HFFc6 (cell line): ENCODE results near the gene ASTN2. TPM values are rescaled to one million over a fixed set of nuclear protein-coding genes. Genes with fewer than 3 reads are reported as not detected.

Experiments
- DNase-seq: peaks from one replicate; pipeline ENCODE4 v3.0.0-alpha.2; 2018
- H3K27ac Mint-ChIP-seq: 2 replicates; pipeline ENCODE4 v1.8.0; 2020; ENCODE audit warnings: mild to moderate bottlenecking, mixed read lengths
- H3K27me3 Mint-ChIP-seq: 2 replicates; pipeline ENCODE4 v1.8.0; 2021; ENCODE audit warnings: mild to moderate bottlenecking, moderate library complexity, mixed read lengths; ENCODE audit not compliant: insufficient read depth
- H3K36me3 Mint-ChIP-seq: 2 replicates; pipeline ENCODE4 v1.8.0; 2021; ENCODE audit warnings: low read depth, mixed read lengths
- H3K4me1 Mint-ChIP-seq: 2 replicates; pipeline ENCODE4 v1.8.0; 2020; ENCODE audit warnings: low read depth, mixed read lengths
- H3K4me3 Mint-ChIP-seq: 2 replicates; pipeline ENCODE4 v1.8.0; 2020; ENCODE audit warnings: mild to moderate bottlenecking, moderate library complexity, mixed read lengths
- H3K9me3 Mint-ChIP-seq: 2 replicates; pipeline ENCODE4 v1.8.0; 2020; ENCODE audit warnings: mild to moderate bottlenecking, mixed read lengths
- CTCF ChIP-seq: fragments of 200-600 bp; sonication (generic); IDR thresholded peaks from 2 replicates; pipeline ENCODE4 v1.5.0; 2021; ENCODE audit warnings: antibody characterized with exemption, mild to moderate bottlenecking
- total RNA-seq, 6 experiments: library from RNA; stranded (reverse); fragmentation: NEBNext Ultra II Directional; extraction: Animal tissue kit (Norgen Biotek cat#: 25700); gene quantifications; 2 replicates in 1 of 6; 3 replicates in 5 of 6; pipeline ENCODE4 v1.2.3, GENCODE V29; 2021

Gene ASTN2
- total RNA-seq, 6 experiments from 2014 or later: 7.3 to 9.7 (median 8.3) TPM

- Mint-ChIP-seq H3K4me1 (no peaks in the 10 kb centered on the region), H3K4me3 (no peak overlapping the region), H3K27me3 (no peaks in the 10 kb centered on the region; the same call in 1 of the 2 replicates), H3K36me3 (peaks cover 35% of the 10 kb centered on the region), H3K9me3 (peaks cover 14% of the 10 kb centered on the region; the same call in 1 of the 2 replicates), H3K27ac (no peak overlapping the region)
- DNase-seq: no peak
- TF ChIP-seq CTCF: no peak
Observed at GRCh38 chr9:116617389-116617788, 797.5 kb downstream of the ASTN2 start.

GRCh38 chr9:116616304-116616914 lies 798.4 kb downstream of the ASTN2 start:
- H3K9me3 Mint-ChIP-seq: peaks cover 14% of the 10 kb centered on the region; the same call in 1 of the 2 replicates
- no peaks in the 10 kb centered on the region for H3K4me1 Mint-ChIP-seq
- TF ChIP-seq CTCF: no peak
- H3K36me3 Mint-ChIP-seq: peaks cover 36% of the 10 kb centered on the region
- H3K27me3 Mint-ChIP-seq: no peaks in the 10 kb centered on the region; the same call in 1 of the 2 replicates
- H3K4me3 Mint-ChIP-seq: no peak overlapping the region
- no peak overlapping the region for H3K27ac Mint-ChIP-seq
- no peak for DNase-seq

- H3K27me3 Mint-ChIP-seq: no peaks in the 10 kb centered on the region
- TF ChIP-seq CTCF: no peak
- H3K36me3 Mint-ChIP-seq: peaks cover 7% of the 10 kb centered on the region
- DNase-seq: no peak
- H3K27ac Mint-ChIP-seq: no peak overlapping the region
- no peak overlapping the region for H3K4me3 Mint-ChIP-seq
- H3K9me3 Mint-ChIP-seq: no peaks in the 10 kb centered on the region
- H3K4me1 Mint-ChIP-seq: no peaks in the 10 kb centered on the region
Observed at GRCh38 chr9:116608064-116608463, 806.8 kb downstream of the ASTN2 start.

GRCh38 chr9:116605904-116606341 lies 808.9 kb downstream of the ASTN2 start:
- no peak overlapping the region for H3K4me3 Mint-ChIP-seq
- DNase-seq: no peak
- H3K4me1 Mint-ChIP-seq: no peaks in the 10 kb centered on the region
- TF ChIP-seq CTCF: no peak
- H3K9me3 Mint-ChIP-seq: no peaks in the 10 kb centered on the region
- H3K36me3 Mint-ChIP-seq: no peaks in the 10 kb centered on the region
- H3K27me3 Mint-ChIP-seq: no peaks in the 10 kb centered on the region
- H3K27ac Mint-ChIP-seq: no peak overlapping the region

- Mint-ChIP-seq H3K4me1 (no peaks in the 10 kb centered on the region), H3K4me3 (no peak overlapping the region), H3K27me3 (no peaks in the 10 kb centered on the region), H3K27ac (no peak overlapping the region), H3K36me3 (no peaks in the 10 kb centered on the region), H3K9me3 (no peaks in the 10 kb centered on the region)
- DNase-seq: no peak
- TF ChIP-seq CTCF: no peak
Observed at GRCh38 chr9:116605060-116605459, 809.8 kb downstream of the ASTN2 start.
